ENCODE data around the gene TRIM2. TPM values are rescaled to one million over a fixed set of nuclear protein-coding genes. Genes with fewer than 3 reads are reported as not detected.

The TRIM2 gene
- total RNA-seq, 4 donors from 2014 or later = 25.7 to 55.9 (median 42.5) TPM

GRCh38 chr4:153291562-153291961 lies 87.3 kb downstream of the TRIM2 start:
- Histone ChIP-seq H3K27me3 (no peaks in the 10 kb centered on the region), H3K9me3 (peaks cover 0 to 9% (median 1%) of the 10 kb centered on the region in 4 donors), H3K4me1 (peaks cover 0 to 9% (median 3%) of the 10 kb centered on the region in 4 donors), H3K36me3 (peaks cover 0 to 30% (median 0%) of the 10 kb centered on the region in 3 donors), H3K27ac (no peak overlapping the region), H3K4me3 (no peak overlapping the region)
- 79 to 88% methylated on average over 2 of the region's 2 CpGs for WGBS, 2 donors
- TF ChIP-seq CTCF (IDR thresholded peaks at IDR 0.05) (no peak), POLR2A (IDR thresholded peaks at IDR 0.05) (no peak), EP300 (IDR thresholded peaks at IDR 0.05) (no peak)
- DNase-seq (ENCODE audit: low spot score in 2 of 2) = no peak

DNA sequence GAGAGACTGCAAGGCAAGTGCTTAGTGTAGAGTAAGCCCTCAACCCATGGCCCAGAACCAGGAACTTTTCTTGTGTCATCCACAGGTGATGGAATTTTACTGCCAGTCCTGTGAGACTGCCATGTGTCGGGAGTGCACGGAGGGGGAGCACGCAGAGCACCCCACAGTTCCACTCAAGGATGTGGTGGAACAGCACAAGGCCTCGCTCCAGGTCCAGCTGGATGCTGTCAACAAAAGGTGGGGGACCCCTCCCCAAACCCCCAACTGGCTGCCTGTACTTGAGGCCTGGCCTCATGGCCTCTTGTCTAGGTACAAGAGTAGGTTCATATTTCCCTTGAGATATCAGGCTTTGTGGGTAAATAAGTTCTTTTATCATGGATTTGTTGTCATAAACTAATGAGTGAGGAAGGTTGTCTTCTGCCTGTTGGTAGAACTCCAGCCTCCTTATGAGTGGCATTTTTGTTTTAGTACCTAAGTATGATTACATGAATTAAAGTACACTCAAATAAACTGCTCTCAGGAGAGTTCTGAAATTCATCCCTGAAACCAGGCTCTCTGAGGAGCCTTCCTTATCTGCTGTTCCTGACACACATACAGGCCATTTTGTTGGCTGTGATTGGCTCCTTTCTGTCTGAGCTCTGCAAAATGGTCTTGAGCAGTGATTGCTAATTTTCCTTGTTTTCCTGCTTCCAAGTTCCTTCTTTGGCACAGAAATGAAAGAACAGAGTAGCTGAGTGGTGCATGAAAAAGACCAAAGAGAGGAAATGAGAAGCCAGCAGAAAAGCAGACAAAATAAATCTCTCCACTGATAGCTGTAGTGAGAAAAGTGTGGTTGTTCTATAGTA lies 88.9 kb downstream of the TRIM2 start:
- no peaks in the 10 kb centered on the region for H3K27me3 ChIP-seq
- H3K36me3 ChIP-seq = peaks cover 0 to 33% (median 0%) of the 10 kb centered on the region in 3 donors
- peaks cover 0 to 19% (median 4%) of the 10 kb centered on the region in 4 donors for H3K4me1 ChIP-seq
- no peak for DNase-seq (ENCODE audit: low spot score in 2 of 2)
- H3K27ac ChIP-seq = no peak overlapping the region
- peaks cover 0 to 7% (median 1%) of the 10 kb centered on the region in 4 donors for H3K9me3 ChIP-seq
- no peak overlapping the region for H3K4me3 ChIP-seq
- 93 to 96% methylated on average over 4 of the region's 4 CpGs for WGBS, 2 donors
- TF ChIP-seq POLR2A (IDR thresholded peaks at IDR 0.05) (no peak), EP300 (IDR thresholded peaks at IDR 0.05) (no peak), CTCF (IDR thresholded peaks at IDR 0.05) (no peak)

- TF ChIP-seq EP300 (IDR thresholded peaks at IDR 0.05) (no peak), POLR2A (IDR thresholded peaks at IDR 0.05) (no peak), CTCF (IDR thresholded peaks at IDR 0.05) (no peak)
- no peak for DNase-seq (ENCODE audit: low spot score in 2 of 2)
- no peak overlapping the region for H3K4me3 ChIP-seq
Measured at GRCh38 chr4:153293742-153294057, 89.5 kb downstream of the TRIM2 start.

GRCh38 chr4:153294631-153295030 lies 90.4 kb downstream of the TRIM2 start:
- H3K4me3 ChIP-seq = no peak overlapping the region
- peaks cover 0 to 19% (median 4%) of the 10 kb centered on the region in 4 donors for H3K4me1 ChIP-seq
- H3K9me3 ChIP-seq = peaks cover 0 to 1% (median 0%) of the 10 kb centered on the region in 4 donors
- peaks cover 0 to 42% (median 0%) of the 10 kb centered on the region in 3 donors for H3K36me3 ChIP-seq
- no peak for TF ChIP-seq CTCF (IDR thresholded peaks at IDR 0.05)
- no peak overlapping the region for H3K27ac ChIP-seq
- 87 to 94% methylated on average over 1 of the region's 1 CpG for WGBS, 2 donors
- no peak for DNase-seq (ENCODE audit: low spot score in 2 of 2)
- no peaks in the 10 kb centered on the region for H3K27me3 ChIP-seq

More at GRCh38 chr4:153293742-153294057, 89.5 kb downstream of the TRIM2 start:
- Histone ChIP-seq H3K36me3 (peaks cover 0 to 33% (median 0%) of the 10 kb centered on the region in 3 donors), H3K27me3 (no peaks in the 10 kb centered on the region), H3K27ac (no peak overlapping the region), H3K9me3 (peaks cover 0 to 2% (median under 1%) of the 10 kb centered on the region in 4 donors), H3K4me1 (peaks cover 0 to 19% (median 4%) of the 10 kb centered on the region in 4 donors)
- 86% methylated on average over 5 of the region's 5 CpGs for WGBS, 2 donors

DNA sequence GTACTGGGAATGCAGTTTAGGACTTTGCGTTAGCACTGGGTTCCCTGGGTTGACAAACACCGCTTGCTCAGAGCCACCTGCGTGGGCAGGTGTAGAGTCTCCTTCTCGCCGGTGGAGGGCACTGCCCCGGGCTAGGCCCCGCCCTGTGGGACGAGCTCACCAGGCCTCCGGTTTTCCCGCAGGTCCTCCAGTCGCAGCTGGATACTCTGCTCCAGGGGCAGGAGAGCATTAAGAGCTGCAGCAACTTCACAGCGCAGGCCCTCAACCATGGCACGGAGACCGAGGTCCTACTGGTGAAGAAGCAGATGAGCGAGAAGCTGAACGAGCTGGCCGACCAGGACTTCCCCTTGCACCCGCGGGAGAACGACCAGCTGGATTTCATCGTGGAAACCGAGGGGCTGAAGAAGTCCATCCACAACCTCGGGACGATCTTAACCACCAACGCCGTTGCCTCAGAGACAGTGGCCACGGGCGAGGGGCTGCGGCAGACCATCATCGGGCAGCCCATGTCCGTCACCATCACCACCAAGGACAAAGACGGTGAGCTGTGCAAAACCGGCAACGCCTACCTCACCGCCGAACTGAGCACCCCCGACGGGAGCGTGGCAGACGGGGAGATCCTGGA lies 91.0 kb downstream of the TRIM2 start:
- Histone ChIP-seq H3K4me3 (no peak overlapping the region), H3K27me3 (no peaks in the 10 kb centered on the region), H3K36me3 (peaks cover 0 to 48% (median 0%) of the 10 kb centered on the region in 3 donors), H3K27ac (no peak overlapping the region), H3K9me3 (peaks cover 0 to 7% (median 2%) of the 10 kb centered on the region in 4 donors), H3K4me1 (peaks cover 0 to 19% (median 4%) of the 10 kb centered on the region in 4 donors)
- WGBS, 2 donors = 94 to 95% methylated on average over 39 to 40 of the region's 40 CpGs
- DNase-seq (ENCODE audit: low spot score in 2 of 2) = no peak
- TF ChIP-seq CTCF (IDR thresholded peaks at IDR 0.05) = no peak
- no peak for TF ChIP-seq EP300 (IDR thresholded peaks at IDR 0.05)
- TF ChIP-seq POLR2A (IDR thresholded peaks at IDR 0.05) = no peak

Measured in tibial nerve (tissue), 4 donors.